GM23338 (cell line): ENCODE data around the gene ELL2. TPM values are rescaled to one million over a fixed set of nuclear protein-coding genes. Genes with fewer than 3 reads are reported as not detected.

Experiments used
- ATAC-seq: fragments of 200-7000 bp; cut with Tn5 transposase; 3 replicates; pipeline ENCODE4 v1.9.1; 2020
- DNase-seq: peaks from one replicate; pipeline ENCODE4 v3.0.0-alpha.2; 2015; ENCODE audit warnings: low spot score
- H2AFZ ChIP-seq: fragments of 200-600 bp; sonication (generic); 2 replicates; pipeline ENCODE4 v1.8.0; 2016; ENCODE audit warnings: antibody characterized with exemption, mild to moderate bottlenecking, moderate library complexity
- H3F3A ChIP-seq: fragments of 200-600 bp; sonication (generic); replicated peaks from 2 replicates; pipeline ENCODE4 v1.8.0; 2017; ENCODE audit warnings: antibody characterized with exemption, mixed run types, low read depth
- H3K27ac ChIP-seq: fragments of 200-600 bp; sonication (generic); 2 replicates; pipeline ENCODE4 v1.6.1; 2016; ENCODE audit warnings: low read depth
- H3K27me3 ChIP-seq: fragments of 200-600 bp; sonication (generic); 2 replicates; pipeline ENCODE4 v1.8.0; 2016; ENCODE audit warnings: mild to moderate bottlenecking, mixed run types, moderate library complexity; ENCODE audit not compliant: insufficient read depth
- H3K36me3 ChIP-seq: fragments of 200-600 bp; sonication (generic); 2 replicates; pipeline ENCODE4 v1.8.0; 2016; ENCODE audit warnings: mild to moderate bottlenecking; ENCODE audit not compliant: insufficient read depth
- H3K4me1 ChIP-seq: fragments of 200-600 bp; sonication (generic); 2 replicates; pipeline ENCODE4 v1.8.0; 2016; ENCODE audit warnings: mild to moderate bottlenecking, moderate library complexity; ENCODE audit not compliant: insufficient read depth
- H3K4me2 ChIP-seq: fragments of 200-600 bp; sonication (generic); 2 replicates; pipeline ENCODE4 v1.7.1; 2017; ENCODE audit warnings: mixed run types
- H3K4me3 ChIP-seq: fragments of 200-600 bp; sonication (generic); 2 replicates; pipeline ENCODE4 v1.6.1; 2016; ENCODE audit warnings: mixed run types
- H3K79me2 ChIP-seq: fragments of 200-600 bp; sonication (generic); replicated peaks from 2 replicates; pipeline ENCODE4 v1.8.0; 2017; ENCODE audit warnings: mild to moderate bottlenecking; ENCODE audit not compliant: insufficient read depth
- H3K9me2 ChIP-seq: fragments of 200-600 bp; sonication (generic); 2 replicates; pipeline ENCODE4 v1.8.0; 2017; ENCODE audit not compliant: insufficient read depth
- H4K20me1 ChIP-seq: fragments of 200-600 bp; sonication (generic); replicated peaks from 2 replicates; pipeline ENCODE4 v1.8.0; 2017; ENCODE audit warnings: mild to moderate bottlenecking; ENCODE audit not compliant: insufficient read depth
- H3K27ac Mint-ChIP-seq: 2 replicates; pipeline ENCODE4 v1.8.0; 2020; ENCODE audit warnings: inconsistent platforms, mild to moderate bottlenecking, moderate library complexity, mixed read lengths
- H3K27me3 Mint-ChIP-seq: 3 replicates; pipeline ENCODE4 v1.8.0; 2022; ENCODE audit warnings: low read depth, mild to moderate bottlenecking, moderate library complexity, mixed read lengths, inconsistent platforms; ENCODE audit not compliant: insufficient read depth, poor library complexity
- H3K36me3 Mint-ChIP-seq: 3 replicates; pipeline ENCODE4 v1.8.0; 2021; ENCODE audit warnings: low read depth, mild to moderate bottlenecking, inconsistent platforms, moderate library complexity, mixed read lengths
- H3K4me1 Mint-ChIP-seq: 3 replicates; pipeline ENCODE4 v1.8.0; 2020; ENCODE audit warnings: mild to moderate bottlenecking, inconsistent platforms, mixed read lengths
- H3K4me3 Mint-ChIP-seq: 3 replicates; pipeline ENCODE4 v1.8.0; 2021; ENCODE audit warnings: moderate library complexity, mild to moderate bottlenecking, inconsistent platforms, mixed read lengths
- H3K9me3 Mint-ChIP-seq: 3 replicates; pipeline ENCODE4 v1.8.0; 2020; ENCODE audit warnings: moderate library complexity, mild to moderate bottlenecking, inconsistent platforms, mixed read lengths
- CREB1 ChIP-seq: fragments of 250-450 bp; sonication (Bioruptor Pico); IDR thresholded peaks from 2 replicates; pipeline ENCODE4 v1.5.0; 2020; ENCODE audit warnings: low read depth, mild to moderate bottlenecking, moderate library complexity
- CTCF ChIP-seq, 2 experiments: fragments of 200-600 bp in 1 of 2; sonication (generic) in 1 of 2; conservative IDR thresholded peaks; 2 replicates each; pipeline versions ENCODE4 v1.5.1 to v1.6.1; 2016 to 2017; ENCODE audit warnings: antibody characterized with exemption in 2 of 2, low read depth in 2 of 2, mild to moderate bottlenecking in 2 of 2, moderate library complexity in 1 of 2
- ETS1 ChIP-seq: IDR thresholded peaks from 2 replicates; pipeline ENCODE4 v1.6.1; 2016; ENCODE audit warnings: antibody characterized with exemption
- EZH2 ChIP-seq: fragments of 200-600 bp; sonication (generic); IDR thresholded peaks from one replicate; pipeline ENCODE4 v1.8.0; 2017; ENCODE audit warnings: antibody characterized with exemption, mild to moderate bottlenecking, low read depth; ENCODE audit not compliant: unreplicated experiment
- EZH2phosphoT487 ChIP-seq: fragments of 200-600 bp; sonication (generic); IDR thresholded peaks from one replicate; pipeline ENCODE4 v1.8.1; 2018; ENCODE audit warnings: antibody characterized with exemption; ENCODE audit not compliant: unreplicated experiment
- JUNB ChIP-seq: IDR thresholded peaks from one replicate; pipeline ENCODE4 v1.6.1; 2016; ENCODE audit warnings: antibody characterized with exemption; ENCODE audit not compliant: unreplicated experiment
- NANOG ChIP-seq: IDR thresholded peaks from 2 replicates; pipeline ENCODE4 v1.6.1; 2016; ENCODE audit warnings: antibody characterized with exemption, borderline replicate concordance
- POLR2AphosphoS5 ChIP-seq: IDR thresholded peaks from 2 replicates; pipeline ENCODE4 v1.6.1; 2016; ENCODE audit warnings: antibody characterized with exemption, low read depth
- STAT1 ChIP-seq: IDR thresholded peaks from one replicate; pipeline ENCODE4 v1.6.1; 2016; ENCODE audit warnings: antibody characterized with exemption; ENCODE audit not compliant: unreplicated experiment
- ZNF114 ChIP-seq: fragments of 250-450 bp; sonication (Bioruptor Pico); IDR thresholded peaks from 2 replicates; pipeline ENCODE4 v1.5.0; 2020; ENCODE audit warnings: mild to moderate bottlenecking, moderate library complexity
- ZNF331 ChIP-seq: fragments of 250-450 bp; sonication (Bioruptor Pico); IDR thresholded peaks from 2 replicates; pipeline ENCODE4 v1.5.0; 2020; ENCODE audit warnings: low read depth, mild to moderate bottlenecking, moderate library complexity
- polyA plus RNA-seq: library from polyadenylated mRNA; unstranded; fragments of >200 nt; fragmentation: Nextera tagmentation; extraction: Ambion mirVana; gene quantifications from 2 replicates; pipeline ENCODE4 v1.2.1, GENCODE V29; 2016
- total RNA-seq: library from RNA; depleted of rRNA; stranded (reverse); fragments of >200 nt; shearing (Covaris generic); gene quantifications from 2 replicates; pipeline ENCODE4 v1.2.3, GENCODE V29; 2014
- TF ChIP-seq, protein P1 (sequence below): fragments of 250-450 bp; sonication (Bioruptor Pico); IDR thresholded peaks from 2 replicates; pipeline ENCODE4 v1.5.0; 2020; ENCODE audit warnings: mild to moderate bottlenecking, moderate library complexity
- TF ChIP-seq, protein P2 (sequence below): IDR thresholded peaks from one replicate; pipeline ENCODE4 v1.6.1; 2018; ENCODE audit warnings: antibody characterized with exemption; ENCODE audit not compliant: unreplicated experiment

Gene ELL2
- total and polyA plus RNA-seq, 2 experiments from 2014 or later: 7.4 to 32.6 TPM

- H3K79me2 ChIP-seq: no peaks in the 10 kb centered on the region
- no peaks in the 10 kb centered on the region for H4K20me1 ChIP-seq
- H3K4me3 ChIP-seq: no peak overlapping the region
- H2AFZ ChIP-seq: no peak overlapping the region
- no peak overlapping the region for H3K4me2 ChIP-seq
- Mint-ChIP-seq H3K36me3 (peaks cover 4% of the 10 kb centered on the region; the same call in 1 of the 3 replicates), H3K4me1 (peaks cover 8% of the 10 kb centered on the region; the same call in 2 of the 3 replicates), H3K27me3 (no peaks in the 10 kb centered on the region), H3K9me3 (no peaks in the 10 kb centered on the region), H3K27ac (no peak overlapping the region; the same call in 1 of the 2 replicates), H3K4me3 (no peak overlapping the region)
- peaks cover 3% of the 10 kb centered on the region; the same call in 1 of the 2 replicates for H3K4me1 ChIP-seq
- no peaks in the 10 kb centered on the region for H3K36me3 ChIP-seq
- TF ChIP-seq JUNB: no peak
- TF ChIP-seq NANOG: no peak
- no peak for TF ChIP-seq EZH2phosphoT487
- no peak for TF ChIP-seq CREB1 (CRISPR knock-in tag)
- TF ChIP-seq CTCF (conservative IDR thresholded peaks at IDR 0.05; ENCODE audit: low read depth in 2 of 2): no peak
- no peak for TF ChIP-seq STAT1
- TF ChIP-seq EZH2: no peak
- TF ChIP-seq, protein P1, sequence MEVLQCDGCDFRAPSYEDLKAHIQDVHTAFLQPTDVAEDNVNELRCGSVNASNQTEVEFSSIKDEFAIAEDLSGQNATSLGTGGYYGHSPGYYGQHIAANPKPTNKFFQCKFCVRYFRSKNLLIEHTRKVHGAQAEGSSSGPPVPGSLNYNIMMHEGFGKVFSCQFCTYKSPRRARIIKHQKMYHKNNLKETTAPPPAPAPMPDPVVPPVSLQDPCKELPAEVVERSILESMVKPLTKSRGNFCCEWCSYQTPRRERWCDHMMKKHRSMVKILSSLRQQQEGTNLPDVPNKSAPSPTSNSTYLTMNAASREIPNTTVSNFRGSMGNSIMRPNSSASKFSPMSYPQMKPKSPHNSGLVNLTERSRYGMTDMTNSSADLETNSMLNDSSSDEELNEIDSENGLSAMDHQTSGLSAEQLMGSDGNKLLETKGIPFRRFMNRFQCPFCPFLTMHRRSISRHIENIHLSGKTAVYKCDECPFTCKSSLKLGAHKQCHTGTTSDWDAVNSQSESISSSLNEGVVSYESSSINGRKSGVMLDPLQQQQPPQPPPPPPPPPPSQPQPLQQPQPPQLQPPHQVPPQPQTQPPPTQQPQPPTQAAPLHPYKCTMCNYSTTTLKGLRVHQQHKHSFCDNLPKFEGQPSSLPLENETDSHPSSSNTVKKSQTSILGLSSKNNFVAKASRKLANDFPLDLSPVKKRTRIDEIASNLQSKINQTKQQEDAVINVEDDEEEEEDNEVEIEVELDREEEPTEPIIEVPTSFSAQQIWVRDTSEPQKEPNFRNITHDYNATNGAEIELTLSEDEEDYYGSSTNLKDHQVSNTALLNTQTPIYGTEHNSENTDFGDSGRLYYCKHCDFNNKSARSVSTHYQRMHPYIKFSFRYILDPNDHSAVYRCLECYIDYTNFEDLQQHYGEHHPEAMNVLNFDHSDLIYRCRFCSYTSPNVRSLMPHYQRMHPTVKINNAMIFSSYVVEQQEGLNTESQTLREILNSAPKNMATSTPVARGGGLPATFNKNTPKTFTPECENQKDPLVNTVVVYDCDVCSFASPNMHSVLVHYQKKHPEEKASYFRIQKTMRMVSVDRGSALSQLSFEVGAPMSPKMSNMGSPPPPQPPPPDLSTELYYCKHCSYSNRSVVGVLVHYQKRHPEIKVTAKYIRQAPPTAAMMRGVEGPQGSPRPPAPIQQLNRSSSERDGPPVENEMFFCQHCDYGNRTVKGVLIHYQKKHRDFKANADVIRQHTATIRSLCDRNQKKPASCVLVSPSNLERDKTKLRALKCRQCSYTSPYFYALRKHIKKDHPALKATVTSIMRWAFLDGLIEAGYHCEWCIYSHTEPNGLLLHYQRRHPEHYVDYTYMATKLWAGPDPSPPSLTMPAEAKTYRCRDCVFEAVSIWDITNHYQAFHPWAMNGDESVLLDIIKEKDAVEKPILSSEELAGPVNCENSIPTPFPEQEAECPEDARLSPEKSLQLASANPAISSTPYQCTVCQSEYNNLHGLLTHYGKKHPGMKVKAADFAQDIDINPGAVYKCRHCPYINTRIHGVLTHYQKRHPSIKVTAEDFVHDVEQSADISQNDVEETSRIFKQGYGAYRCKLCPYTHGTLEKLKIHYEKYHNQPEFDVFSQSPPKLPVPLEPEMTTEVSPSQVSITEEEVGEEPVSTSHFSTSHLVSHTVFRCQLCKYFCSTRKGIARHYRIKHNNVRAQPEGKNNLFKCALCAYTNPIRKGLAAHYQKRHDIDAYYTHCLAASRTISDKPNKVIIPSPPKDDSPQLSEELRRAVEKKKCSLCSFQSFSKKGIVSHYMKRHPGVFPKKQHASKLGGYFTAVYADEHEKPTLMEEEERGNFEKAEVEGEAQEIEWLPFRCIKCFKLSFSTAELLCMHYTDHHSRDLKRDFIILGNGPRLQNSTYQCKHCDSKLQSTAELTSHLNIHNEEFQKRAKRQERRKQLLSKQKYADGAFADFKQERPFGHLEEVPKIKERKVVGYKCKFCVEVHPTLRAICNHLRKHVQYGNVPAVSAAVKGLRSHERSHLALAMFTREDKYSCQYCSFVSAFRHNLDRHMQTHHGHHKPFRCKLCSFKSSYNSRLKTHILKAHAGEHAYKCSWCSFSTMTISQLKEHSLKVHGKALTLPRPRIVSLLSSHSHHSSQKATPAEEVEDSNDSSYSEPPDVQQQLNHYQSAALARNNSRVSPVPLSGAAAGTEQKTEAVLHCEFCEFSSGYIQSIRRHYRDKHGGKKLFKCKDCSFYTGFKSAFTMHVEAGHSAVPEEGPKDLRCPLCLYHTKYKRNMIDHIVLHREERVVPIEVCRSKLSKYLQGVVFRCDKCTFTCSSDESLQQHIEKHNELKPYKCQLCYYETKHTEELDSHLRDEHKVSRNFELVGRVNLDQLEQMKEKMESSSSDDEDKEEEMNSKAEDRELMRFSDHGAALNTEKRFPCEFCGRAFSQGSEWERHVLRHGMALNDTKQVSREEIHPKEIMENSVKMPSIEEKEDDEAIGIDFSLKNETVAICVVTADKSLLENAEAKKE (CRISPR knock-in tag): no peak
- no peak for TF ChIP-seq ZNF331 (CRISPR knock-in tag)
- TF ChIP-seq ZNF114: no peak
- no peak for TF ChIP-seq POLR2AphosphoS5
- no peak for TF ChIP-seq ETS1
- TF ChIP-seq, protein P2, sequence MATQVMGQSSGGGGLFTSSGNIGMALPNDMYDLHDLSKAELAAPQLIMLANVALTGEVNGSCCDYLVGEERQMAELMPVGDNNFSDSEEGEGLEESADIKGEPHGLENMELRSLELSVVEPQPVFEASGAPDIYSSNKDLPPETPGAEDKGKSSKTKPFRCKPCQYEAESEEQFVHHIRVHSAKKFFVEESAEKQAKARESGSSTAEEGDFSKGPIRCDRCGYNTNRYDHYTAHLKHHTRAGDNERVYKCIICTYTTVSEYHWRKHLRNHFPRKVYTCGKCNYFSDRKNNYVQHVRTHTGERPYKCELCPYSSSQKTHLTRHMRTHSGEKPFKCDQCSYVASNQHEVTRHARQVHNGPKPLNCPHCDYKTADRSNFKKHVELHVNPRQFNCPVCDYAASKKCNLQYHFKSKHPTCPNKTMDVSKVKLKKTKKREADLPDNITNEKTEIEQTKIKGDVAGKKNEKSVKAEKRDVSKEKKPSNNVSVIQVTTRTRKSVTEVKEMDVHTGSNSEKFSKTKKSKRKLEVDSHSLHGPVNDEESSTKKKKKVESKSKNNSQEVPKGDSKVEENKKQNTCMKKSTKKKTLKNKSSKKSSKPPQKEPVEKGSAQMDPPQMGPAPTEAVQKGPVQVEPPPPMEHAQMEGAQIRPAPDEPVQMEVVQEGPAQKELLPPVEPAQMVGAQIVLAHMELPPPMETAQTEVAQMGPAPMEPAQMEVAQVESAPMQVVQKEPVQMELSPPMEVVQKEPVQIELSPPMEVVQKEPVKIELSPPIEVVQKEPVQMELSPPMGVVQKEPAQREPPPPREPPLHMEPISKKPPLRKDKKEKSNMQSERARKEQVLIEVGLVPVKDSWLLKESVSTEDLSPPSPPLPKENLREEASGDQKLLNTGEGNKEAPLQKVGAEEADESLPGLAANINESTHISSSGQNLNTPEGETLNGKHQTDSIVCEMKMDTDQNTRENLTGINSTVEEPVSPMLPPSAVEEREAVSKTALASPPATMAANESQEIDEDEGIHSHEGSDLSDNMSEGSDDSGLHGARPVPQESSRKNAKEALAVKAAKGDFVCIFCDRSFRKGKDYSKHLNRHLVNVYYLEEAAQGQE: no peak
- H3K27ac ChIP-seq: no peak overlapping the region
- no peaks in the 10 kb centered on the region for H3K27me3 ChIP-seq
- DNase-seq (no peak), ATAC-seq (no peak)
- no peaks in the 10 kb centered on the region for H3F3A ChIP-seq
- no peaks in the 10 kb centered on the region for H3K9me2 ChIP-seq
Measured at GRCh38 chr5:95901676-95902627, 59.7 kb downstream of the ELL2 start.
